ENCODE results near the gene TRPT1.

DNA sequence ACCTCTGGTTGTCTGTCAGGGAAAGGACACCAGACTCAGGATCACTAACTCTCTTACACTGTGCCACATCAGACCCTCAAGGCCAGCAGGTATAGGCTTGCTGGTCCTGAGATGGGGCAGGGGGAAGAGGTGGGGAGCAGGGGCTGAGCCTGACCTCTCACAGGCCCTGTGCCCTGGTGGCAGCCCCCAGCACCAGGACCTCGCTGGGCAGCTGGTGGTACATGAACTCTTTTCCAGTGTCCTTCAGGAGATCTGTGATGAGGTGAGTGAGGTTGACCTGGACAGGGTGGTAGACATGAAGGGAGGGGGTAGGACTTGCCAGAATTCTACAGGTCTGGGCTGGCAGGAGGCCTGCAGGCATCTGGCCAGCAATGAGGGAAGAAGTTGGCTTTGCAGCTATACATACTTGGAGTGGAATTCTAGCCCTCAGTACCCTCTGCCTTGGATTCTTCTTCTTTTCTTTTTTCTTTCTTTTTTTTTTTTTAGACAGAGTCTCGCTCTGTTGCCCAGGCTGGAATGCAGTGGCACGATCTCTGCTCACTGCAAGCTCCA lies 1.5 kb upstream of the TRPT1 start:
- TF ChIP-seq POLR2A (IDR thresholded peaks at IDR 0.05) = no peak
- TF ChIP-seq, protein P1, sequence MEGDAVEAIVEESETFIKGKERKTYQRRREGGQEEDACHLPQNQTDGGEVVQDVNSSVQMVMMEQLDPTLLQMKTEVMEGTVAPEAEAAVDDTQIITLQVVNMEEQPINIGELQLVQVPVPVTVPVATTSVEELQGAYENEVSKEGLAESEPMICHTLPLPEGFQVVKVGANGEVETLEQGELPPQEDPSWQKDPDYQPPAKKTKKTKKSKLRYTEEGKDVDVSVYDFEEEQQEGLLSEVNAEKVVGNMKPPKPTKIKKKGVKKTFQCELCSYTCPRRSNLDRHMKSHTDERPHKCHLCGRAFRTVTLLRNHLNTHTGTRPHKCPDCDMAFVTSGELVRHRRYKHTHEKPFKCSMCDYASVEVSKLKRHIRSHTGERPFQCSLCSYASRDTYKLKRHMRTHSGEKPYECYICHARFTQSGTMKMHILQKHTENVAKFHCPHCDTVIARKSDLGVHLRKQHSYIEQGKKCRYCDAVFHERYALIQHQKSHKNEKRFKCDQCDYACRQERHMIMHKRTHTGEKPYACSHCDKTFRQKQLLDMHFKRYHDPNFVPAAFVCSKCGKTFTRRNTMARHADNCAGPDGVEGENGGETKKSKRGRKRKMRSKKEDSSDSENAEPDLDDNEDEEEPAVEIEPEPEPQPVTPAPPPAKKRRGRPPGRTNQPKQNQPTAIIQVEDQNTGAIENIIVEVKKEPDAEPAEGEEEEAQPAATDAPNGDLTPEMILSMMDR (IDR thresholded peaks at IDR 0.05) = no peak
- TF ChIP-seq EP300 (IDR thresholded peaks at IDR 0.05) = no peak
- no peak for TF ChIP-seq POLR2AphosphoS5 (IDR thresholded peaks at IDR 0.05)
